GM10248 (cell line): ENCODE measurements around the gene SMAD3.

Source experiments
- CTCF ChIA-PET: fragments of 300-600 bp; sonication (Branson Sonifier 250); formaldehyde crosslinking; extraction: SDS; loops from one replicate; lab custom pipeline; 2021; ENCODE audit warnings: antibody characterized with exemption; lab: Yijun Ruan, JAX
- POLR2A ChIA-PET: fragments of 350-650 bp; sonication (Branson Sonifier 250); formaldehyde crosslinking; extraction: SDS; loops from one replicate; lab custom pipeline; 2020; ENCODE audit warnings: antibody characterized with exemption; lab: Yijun Ruan, JAX
- DNase-seq: peaks from one replicate; pipeline ENCODE4 v3.0.0; 2012; ENCODE audit errors: extremely low spot score
- CTCF ChIP-seq: IDR thresholded peaks from 2 replicates; pipeline ENCODE4 v1.5.1; 2012; ENCODE audit warnings: mild to moderate bottlenecking, low read depth; ENCODE audit errors: extremely low read depth, missing control alignments, control extremely low read depth

Gene SMAD3

DNA sequence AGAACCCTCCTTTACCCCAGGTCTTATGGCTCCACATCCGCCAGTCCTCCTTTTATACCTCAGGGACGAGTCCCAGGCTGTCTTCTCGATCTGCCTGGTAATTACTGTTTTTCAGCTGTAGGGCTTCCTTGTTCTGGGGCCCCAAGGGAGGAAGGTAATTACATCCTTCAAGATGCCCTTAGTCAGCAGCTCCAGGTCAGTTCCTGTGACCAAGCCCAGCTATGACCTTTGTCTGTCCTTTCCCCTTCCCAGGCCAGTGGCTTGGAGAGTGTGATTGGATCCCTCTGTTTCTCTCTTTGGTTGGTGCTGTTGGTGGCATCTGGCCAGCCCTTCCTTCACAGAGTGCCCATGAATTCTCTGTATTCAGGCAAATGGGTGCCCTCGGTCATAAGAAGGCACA is 96.5 kb downstream of the SMAD3 start:
- TF ChIP-seq CTCF = no peak
- DNase-seq = no peak
- ChIA-PET CTCF (interaction anchor here (1.0 to 1.8 kb wide), 5 partner anchors 13 to 51 kb away, joined by 3 to 6 read pairs (median 3); no protein-coding TSS in a partner anchor), POLR2A (no interaction called here)

DNA sequence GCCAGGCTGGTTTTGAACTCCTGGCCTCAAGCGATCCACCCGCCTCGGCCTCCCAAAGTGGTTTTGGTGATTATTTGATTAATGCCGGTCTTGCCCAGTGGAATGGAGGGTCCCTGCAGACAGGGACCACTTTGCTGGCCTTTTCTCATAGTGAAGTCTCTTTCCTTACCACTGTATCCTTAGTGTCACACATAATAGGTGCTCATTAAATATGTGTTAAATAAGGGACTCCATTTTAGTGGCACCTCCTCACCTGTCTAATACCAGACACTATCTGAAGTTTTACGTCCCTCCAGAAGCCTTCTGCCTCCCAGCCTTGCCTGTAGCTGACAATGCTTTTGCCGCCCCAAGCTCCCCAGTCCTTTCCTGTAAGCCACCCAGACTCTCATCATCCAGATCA is 97.8 kb downstream of the SMAD3 start:
- ChIA-PET CTCF (no interaction called here), POLR2A (no interaction called here)
- DNase-seq = no peak
- TF ChIP-seq CTCF = no peak

- TF ChIP-seq CTCF = no peak
- ChIA-PET POLR2A (interaction anchor here (0.6 kb wide), 1 partner anchor 12 kb away, joined by 6 read pairs; no protein-coding TSS in a partner anchor), CTCF (interaction anchor here (1.3 kb wide), 1 partner anchor 47 kb away, joined by 3 read pairs; no protein-coding TSS in a partner anchor)
- DNase-seq = no peak
Observed at GRCh38 chr15:67164401-67164791, 99.0 kb downstream of the SMAD3 start.

- TF ChIP-seq CTCF = no peak
- CTCF ChIA-PET = interaction anchor here (1.3 kb wide), 1 partner anchor 47 kb away, joined by 3 read pairs; no protein-coding TSS in a partner anchor
- POLR2A ChIA-PET = no interaction called here
- no peak for DNase-seq
Observed at GRCh38 chr15:67164811-67165253, 99.4 kb downstream of the SMAD3 start.

GRCh38 chr15:67165254-67166253 is 100.2 kb downstream of the SMAD3 start:
- ChIA-PET POLR2A (no interaction called here), CTCF (no interaction called here)
- no peak for DNase-seq
- TF ChIP-seq CTCF = no peak

- no peak for DNase-seq
- ChIA-PET POLR2A (no interaction called here), CTCF (interaction anchor here (0.9 to 2.0 kb wide), 2 partner anchors 9 to 74 kb away, joined by 3 to 4 read pairs; no protein-coding TSS in a partner anchor)
- TF ChIP-seq CTCF = no peak
Observed at GRCh38 chr15:67166280-67167009, 101.0 kb downstream of the SMAD3 start.
